GM12892 (cell line): ENCODE measurements around the gene PANK2.

ENCODE experiments used
- POLR2A ChIP-seq: IDR thresholded peaks from 2 replicates; pipeline ENCODE4 v1.6.1; 2011; ENCODE audit warnings: low read depth, low read length, control low read depth
- TAF1 ChIP-seq: IDR thresholded peaks from 2 replicates; pipeline ENCODE4 v1.6.1; 2011; ENCODE audit warnings: low read depth, mild to moderate bottlenecking, control low read depth, low read length, borderline replicate concordance

- TF ChIP-seq TAF1 = no peak
- TF ChIP-seq POLR2A = no peak
Observed at GRCh38 chr20:3864518-3864917, 24.7 kb upstream of the PANK2 start.
